HepG2 (cell line): ENCODE data around the gene FGL2. TPM values are rescaled to one million over a fixed set of nuclear protein-coding genes. Genes with fewer than 3 reads are reported as not detected.

Experiments used
- ASH2L ChIP-seq: fragments of 300-600, 200-600 bp; sonication (generic); IDR thresholded peaks from 2 replicates; pipeline ENCODE4 v1.7.0; 2017; ENCODE audit warnings: low read depth, mild to moderate bottlenecking, moderate library complexity, mixed read lengths, low read length; ENCODE audit not compliant: insufficient read length
- CENPBD1 ChIP-seq: sonication (generic); formaldehyde crosslinking; IDR thresholded peaks from 2 replicates; pipeline ENCODE4 v1.8.0; 2022; ENCODE audit warnings: missing genetic modification reagents, low read depth, mild to moderate bottlenecking, borderline replicate concordance
- GABPB1 ChIP-seq: IDR thresholded peaks from 2 replicates; pipeline ENCODE4 v1.6.1; 2016; ENCODE audit warnings: mild to moderate bottlenecking, missing genetic modification reagents, moderate library complexity, missing compliant biosample characterization
- GATA4 ChIP-seq: sonication (generic); IDR thresholded peaks from 2 replicates; pipeline ENCODE4 v1.6.1; 2016; ENCODE audit warnings: antibody characterized with exemption, low read depth, borderline replicate concordance
- HNRNPUL1 ChIP-seq: fragments of 200-400 bp; formaldehyde crosslinking; IDR thresholded peaks from 2 replicates; pipeline ENCODE4 v1.6.1; 2017; ENCODE audit warnings: low read depth, mild to moderate bottlenecking, low read length, moderate library complexity
- KDM1A ChIP-seq: IDR thresholded peaks from 2 replicates; pipeline ENCODE4 v1.6.1; 2016; ENCODE audit warnings: missing compliant biosample characterization
- KDM3A ChIP-seq: IDR thresholded peaks from 2 replicates; pipeline ENCODE4 v1.6.1; 2018; ENCODE audit warnings: low read depth, missing compliant biosample characterization
- NR1H2 ChIP-seq: sonication (generic); formaldehyde crosslinking; IDR thresholded peaks from 2 replicates; pipeline ENCODE4 v1.8.1; 2022; ENCODE audit warnings: low read depth, missing genetic modification reagents, borderline replicate concordance
- NR2F1 ChIP-seq, 2 experiments: fragments of 450-650 bp in 1 of 2; formaldehyde crosslinking in 1 of 2; IDR thresholded peaks; 2 replicates each; pipeline versions ENCODE4 v1.5.0 to v1.6.1; 2016 to 2020; ENCODE audit warnings: mild to moderate bottlenecking in 1 of 2, missing compliant biosample characterization in 1 of 2, missing genetic modification reagents in 1 of 2, moderate library complexity in 1 of 2
- SMAD1 ChIP-seq: sonication (generic); formaldehyde crosslinking; IDR thresholded peaks from 2 replicates; pipeline ENCODE4 v1.4.0; 2020; ENCODE audit warnings: missing genetic modification reagents, low read depth, mild to moderate bottlenecking, borderline replicate concordance
- ZMYM4 ChIP-seq: sonication (generic); formaldehyde crosslinking; IDR thresholded peaks from 2 replicates; pipeline ENCODE4 v1.8.1; 2023; ENCODE audit warnings: mild to moderate bottlenecking, missing genetic modification reagents
- ZNF17 ChIP-seq: sonication (generic); formaldehyde crosslinking; IDR thresholded peaks from 2 replicates; pipeline ENCODE4 v1.5.0; 2020; ENCODE audit warnings: mild to moderate bottlenecking, missing genetic modification reagents
- ZNF292 ChIP-seq: sonication (generic); formaldehyde crosslinking; IDR thresholded peaks from 2 replicates; pipeline ENCODE4 v1.8.1; 2022; ENCODE audit warnings: mild to moderate bottlenecking, low read depth, missing genetic modification reagents, borderline replicate concordance
- ZNF30 ChIP-seq: sonication (generic); formaldehyde crosslinking; IDR thresholded peaks from 2 replicates; pipeline ENCODE4 v1.5.0; 2020; ENCODE audit warnings: mild to moderate bottlenecking, missing genetic modification reagents
- ZNF512 ChIP-seq: sonication (generic); formaldehyde crosslinking; IDR thresholded peaks from 2 replicates; pipeline ENCODE4 v1.4.0; 2020; ENCODE audit warnings: mild to moderate bottlenecking, missing genetic modification reagents
- ZNF598 ChIP-seq: sonication (generic); formaldehyde crosslinking; IDR thresholded peaks from 2 replicates; pipeline ENCODE4 v1.5.1; 2020; ENCODE audit warnings: mild to moderate bottlenecking, missing genetic modification reagents, borderline replicate concordance
- ZNF644 ChIP-seq: IDR thresholded peaks from 2 replicates; pipeline ENCODE4 v1.6.1; 2016; ENCODE audit warnings: low read depth
- ZNF747 ChIP-seq: sonication (generic); formaldehyde crosslinking; IDR thresholded peaks from 2 replicates; pipeline ENCODE4 v1.8.1; 2023; ENCODE audit warnings: missing genetic modification reagents, mild to moderate bottlenecking, borderline replicate concordance
- ZNF790 ChIP-seq: sonication (generic); formaldehyde crosslinking; IDR thresholded peaks from 2 replicates; pipeline ENCODE4 v1.8.0; 2022; ENCODE audit warnings: missing genetic modification reagents, mild to moderate bottlenecking, borderline replicate concordance
- polyA plus RNA-seq, 8 experiments: library from polyadenylated mRNA; depleted of rRNA in 3 of 8; stranded (reverse) in 7 of 8; unstranded in 1 of 8; fragments of >200 nt; fragmentation: Illumina TruSeq in 4 of 8; extraction: Trizol in 4 of 8; gene quantifications; 2 replicates each; pipeline versions ENCODE4 v1.2.1 to v1.2.3, GENCODE V29; 2011 to 2016; ENCODE audit warnings: low read depth in 4 of 8, missing spikeins in 1 of 8, mixed read lengths in 1 of 8; ENCODE audit not compliant: insufficient read depth in 1 of 8
- total RNA-seq, 5 experiments: library from RNA; depleted of rRNA; stranded (reverse); fragments of >200 nt; fragmentation: Illumina TruSeq; extraction: Trizol; gene quantifications; 2 replicates each; pipeline ENCODE4 v1.2.3, GENCODE V29; 2016; ENCODE audit warnings: low read depth in 1 of 5
- TF ChIP-seq, protein P1 (sequence below): sonication (generic); formaldehyde crosslinking; IDR thresholded peaks from 2 replicates; pipeline ENCODE4 v1.5.0; 2020; ENCODE audit warnings: missing genetic modification reagents, mild to moderate bottlenecking, borderline replicate concordance
- TF ChIP-seq, protein P2 (sequence below): conservative IDR thresholded peaks from 2 replicates; pipeline ENCODE4 v1.6.1; 2018; ENCODE audit warnings: missing genetic modification reagents
- TF ChIP-seq, protein P3 (sequence below): sonication (generic); formaldehyde crosslinking; conservative IDR thresholded peaks from 2 replicates; pipeline ENCODE4 v1.4.0; 2020; ENCODE audit warnings: mild to moderate bottlenecking, missing genetic modification reagents, moderate library complexity

FGL2 gene
- total and polyA plus RNA-seq, 2 of the 13 experiments (the other 11 are each of a cell fraction or from before 2014, with no cell fraction given), result 0.04 to 0.15 TPM

GRCh38 chr7:77245015-77245755 is 45.6 kb upstream of the FGL2 start (continued):
- no peak for TF ChIP-seq KDM1A (CRISPR knock-in tag)
- TF ChIP-seq KDM3A (CRISPR knock-in tag), result 0 out of 2 replicates have a peak, but pooled peaks have one; percentile 48
- peak; percentile 59; the same call in 1 of the 2 replicates for TF ChIP-seq ZNF790 (CRISPR knock-in tag)
- no peak for TF ChIP-seq CENPBD1 (CRISPR knock-in tag)
- no peak for TF ChIP-seq ZNF17 (CRISPR knock-in tag)
- peak; percentile 68; the same call in 1 of the 2 replicates for TF ChIP-seq ZNF644 (CRISPR knock-in tag)
- peak; percentile 25; the same call in 1 of the 2 replicates for TF ChIP-seq ZNF747 (CRISPR knock-in tag)
- TF ChIP-seq, protein P1, sequence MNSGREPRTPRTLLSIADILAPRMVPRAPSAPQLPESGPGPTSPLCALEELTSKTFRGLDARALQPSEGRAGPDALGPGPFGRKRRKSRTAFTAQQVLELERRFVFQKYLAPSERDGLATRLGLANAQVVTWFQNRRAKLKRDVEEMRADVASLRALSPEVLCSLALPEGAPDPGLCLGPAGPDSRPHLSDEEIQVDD (CRISPR knock-in tag), result no peak
- TF ChIP-seq GABPB1 (CRISPR knock-in tag), result no peak
- no peak for TF ChIP-seq ZNF512 (CRISPR knock-in tag)
- TF ChIP-seq NR1H2 (CRISPR knock-in tag), result no peak
- TF ChIP-seq, protein P2, sequence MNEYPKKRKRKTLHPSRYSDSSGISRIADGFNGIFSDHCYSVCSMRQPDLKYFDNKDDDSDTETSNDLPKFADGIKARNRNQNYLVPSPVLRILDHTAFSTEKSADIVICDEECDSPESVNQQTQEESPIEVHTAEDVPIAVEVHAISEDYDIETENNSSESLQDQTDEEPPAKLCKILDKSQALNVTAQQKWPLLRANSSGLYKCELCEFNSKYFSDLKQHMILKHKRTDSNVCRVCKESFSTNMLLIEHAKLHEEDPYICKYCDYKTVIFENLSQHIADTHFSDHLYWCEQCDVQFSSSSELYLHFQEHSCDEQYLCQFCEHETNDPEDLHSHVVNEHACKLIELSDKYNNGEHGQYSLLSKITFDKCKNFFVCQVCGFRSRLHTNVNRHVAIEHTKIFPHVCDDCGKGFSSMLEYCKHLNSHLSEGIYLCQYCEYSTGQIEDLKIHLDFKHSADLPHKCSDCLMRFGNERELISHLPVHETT (CRISPR knock-in tag), result no peak
- TF ChIP-seq, protein P3, sequence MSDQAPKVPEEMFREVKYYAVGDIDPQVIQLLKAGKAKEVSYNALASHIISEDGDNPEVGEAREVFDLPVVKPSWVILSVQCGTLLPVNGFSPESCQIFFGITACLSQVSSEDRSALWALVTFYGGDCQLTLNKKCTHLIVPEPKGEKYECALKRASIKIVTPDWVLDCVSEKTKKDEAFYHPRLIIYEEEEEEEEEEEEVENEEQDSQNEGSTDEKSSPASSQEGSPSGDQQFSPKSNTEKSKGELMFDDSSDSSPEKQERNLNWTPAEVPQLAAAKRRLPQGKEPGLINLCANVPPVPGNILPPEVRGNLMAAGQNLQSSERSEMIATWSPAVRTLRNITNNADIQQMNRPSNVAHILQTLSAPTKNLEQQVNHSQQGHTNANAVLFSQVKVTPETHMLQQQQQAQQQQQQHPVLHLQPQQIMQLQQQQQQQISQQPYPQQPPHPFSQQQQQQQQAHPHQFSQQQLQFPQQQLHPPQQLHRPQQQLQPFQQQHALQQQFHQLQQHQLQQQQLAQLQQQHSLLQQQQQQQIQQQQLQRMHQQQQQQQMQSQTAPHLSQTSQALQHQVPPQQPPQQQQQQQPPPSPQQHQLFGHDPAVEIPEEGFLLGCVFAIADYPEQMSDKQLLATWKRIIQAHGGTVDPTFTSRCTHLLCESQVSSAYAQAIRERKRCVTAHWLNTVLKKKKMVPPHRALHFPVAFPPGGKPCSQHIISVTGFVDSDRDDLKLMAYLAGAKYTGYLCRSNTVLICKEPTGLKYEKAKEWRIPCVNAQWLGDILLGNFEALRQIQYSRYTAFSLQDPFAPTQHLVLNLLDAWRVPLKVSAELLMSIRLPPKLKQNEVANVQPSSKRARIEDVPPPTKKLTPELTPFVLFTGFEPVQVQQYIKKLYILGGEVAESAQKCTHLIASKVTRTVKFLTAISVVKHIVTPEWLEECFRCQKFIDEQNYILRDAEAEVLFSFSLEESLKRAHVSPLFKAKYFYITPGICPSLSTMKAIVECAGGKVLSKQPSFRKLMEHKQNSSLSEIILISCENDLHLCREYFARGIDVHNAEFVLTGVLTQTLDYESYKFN (CRISPR knock-in tag), result peak; percentile 73
- TF ChIP-seq ZNF292 (CRISPR knock-in tag), result peak; percentile 91; the same call in 1 of the 2 replicates
- peak; percentile 78 to 84 for TF ChIP-seq NR2F1 (CRISPR knock-in tag; IDR thresholded peaks at IDR 0.05)
- TF ChIP-seq ZNF598 (CRISPR knock-in tag), result no peak
- TF ChIP-seq GATA4, result no peak
- TF ChIP-seq ASH2L, result peak; percentile 53
- TF ChIP-seq ZMYM4 (CRISPR knock-in tag), result peak; percentile 72
- TF ChIP-seq ZNF30 (CRISPR knock-in tag), result no peak
- no peak for TF ChIP-seq HNRNPUL1
- TF ChIP-seq SMAD1 (CRISPR knock-in tag), result no peak
